ENCODE measurements around the gene PIGQ.

The PIGQ gene

GRCh38 chr16:628321-629061, 58.7 kb downstream of the PIGQ start:
- DNase-seq (ENCODE audit: low read depth, low spot score) = no peak

GRCh38 chr16:629185-629832, 59.5 kb downstream of the PIGQ start:
- DNase-seq (ENCODE audit: low read depth, low spot score) = no peak

DNA sequence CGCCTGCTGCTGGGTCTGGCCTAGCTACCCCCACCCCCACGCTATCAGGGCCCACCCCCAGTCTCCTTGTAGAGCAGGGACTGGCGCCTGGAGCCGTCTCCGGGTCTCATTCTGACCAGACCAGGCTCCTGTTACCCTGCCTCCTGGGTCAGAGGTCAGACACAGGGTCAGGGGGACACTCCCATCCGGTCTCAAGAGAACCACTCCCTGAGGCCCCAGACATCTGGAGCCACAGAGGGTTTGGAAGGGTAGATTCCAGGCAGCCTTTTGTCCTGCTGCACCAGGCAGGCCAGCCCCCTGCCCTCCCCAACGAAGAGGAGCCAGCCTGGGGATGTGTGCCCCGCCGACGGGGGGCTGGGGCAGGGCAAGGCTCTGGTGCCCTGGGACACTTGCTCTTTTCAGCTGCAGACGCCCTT, 60.1 kb downstream of the PIGQ start:
- DNase-seq (ENCODE audit: low read depth, low spot score) = no peak

- DNase-seq (ENCODE audit: low read depth, low spot score) = no peak
Measured at GRCh38 chr16:630249-630814, 60.6 kb downstream of the PIGQ start.

DNA sequence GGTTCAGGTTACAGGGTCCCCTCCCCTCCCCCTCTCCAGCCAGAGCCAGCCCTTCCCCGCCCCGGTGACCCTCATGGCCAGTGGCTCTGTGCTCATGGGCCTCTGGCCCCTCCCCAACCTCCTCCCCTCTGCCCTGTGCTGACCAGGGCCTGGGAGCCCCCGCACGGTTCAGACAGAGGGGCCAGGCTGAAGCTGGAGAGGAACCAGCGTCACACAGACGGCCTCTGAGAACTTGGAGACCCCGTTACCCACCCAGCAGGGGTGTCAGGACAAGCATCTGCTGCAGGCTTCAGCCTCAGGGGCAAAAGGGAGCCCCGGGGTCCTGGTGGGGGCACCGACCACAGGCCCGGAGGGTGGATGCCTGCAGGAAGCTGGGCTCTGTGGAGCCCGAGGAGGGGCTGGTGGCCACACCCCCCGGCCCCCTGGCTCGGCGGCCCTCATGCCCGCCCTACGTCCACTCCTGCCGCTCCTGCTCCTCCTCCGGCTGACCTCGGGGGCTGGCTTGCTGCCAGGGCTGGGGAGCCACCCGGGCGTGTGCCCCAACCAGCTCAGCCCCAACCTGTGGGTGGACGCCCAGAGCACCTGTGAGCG, 61.1 kb downstream of the PIGQ start, which contains the start of gene WFIKKN1:
Gene WFIKKN1 (plus strand): TSS at position 171 of the 591 bp plus-strand sequence. CDS start 269 bp downstream, at position 440.
- DNase-seq (ENCODE audit: low read depth, low spot score) = no peak

DNA sequence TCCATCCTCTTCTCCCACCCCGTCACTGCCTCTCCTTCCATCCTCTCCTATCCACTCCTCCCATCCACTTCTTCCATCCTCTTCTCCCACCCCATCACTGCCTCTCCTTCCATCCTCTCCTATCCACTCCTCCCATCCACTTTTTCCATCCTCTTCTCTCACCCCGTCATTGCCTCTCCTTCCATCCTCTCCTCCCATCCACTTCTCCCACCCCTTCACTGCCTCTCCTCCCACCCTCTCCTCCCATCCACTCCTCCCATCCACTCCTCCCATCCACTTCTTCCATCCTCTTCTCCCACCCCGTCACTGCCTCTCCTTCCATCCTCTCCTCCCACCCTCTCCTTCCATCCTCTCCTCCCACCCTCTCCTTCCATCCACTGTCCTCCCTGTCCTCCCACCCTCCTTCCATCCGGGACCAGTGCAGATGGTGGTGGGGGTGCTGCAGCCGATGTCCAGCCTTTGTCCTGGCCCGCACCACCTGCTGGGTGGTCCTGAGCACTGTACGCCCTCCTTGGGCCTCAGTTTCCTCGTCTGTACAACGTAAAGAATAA, 62.1 kb downstream of the PIGQ start:
- DNase-seq (ENCODE audit: low read depth, low spot score) = no peak

DNA sequence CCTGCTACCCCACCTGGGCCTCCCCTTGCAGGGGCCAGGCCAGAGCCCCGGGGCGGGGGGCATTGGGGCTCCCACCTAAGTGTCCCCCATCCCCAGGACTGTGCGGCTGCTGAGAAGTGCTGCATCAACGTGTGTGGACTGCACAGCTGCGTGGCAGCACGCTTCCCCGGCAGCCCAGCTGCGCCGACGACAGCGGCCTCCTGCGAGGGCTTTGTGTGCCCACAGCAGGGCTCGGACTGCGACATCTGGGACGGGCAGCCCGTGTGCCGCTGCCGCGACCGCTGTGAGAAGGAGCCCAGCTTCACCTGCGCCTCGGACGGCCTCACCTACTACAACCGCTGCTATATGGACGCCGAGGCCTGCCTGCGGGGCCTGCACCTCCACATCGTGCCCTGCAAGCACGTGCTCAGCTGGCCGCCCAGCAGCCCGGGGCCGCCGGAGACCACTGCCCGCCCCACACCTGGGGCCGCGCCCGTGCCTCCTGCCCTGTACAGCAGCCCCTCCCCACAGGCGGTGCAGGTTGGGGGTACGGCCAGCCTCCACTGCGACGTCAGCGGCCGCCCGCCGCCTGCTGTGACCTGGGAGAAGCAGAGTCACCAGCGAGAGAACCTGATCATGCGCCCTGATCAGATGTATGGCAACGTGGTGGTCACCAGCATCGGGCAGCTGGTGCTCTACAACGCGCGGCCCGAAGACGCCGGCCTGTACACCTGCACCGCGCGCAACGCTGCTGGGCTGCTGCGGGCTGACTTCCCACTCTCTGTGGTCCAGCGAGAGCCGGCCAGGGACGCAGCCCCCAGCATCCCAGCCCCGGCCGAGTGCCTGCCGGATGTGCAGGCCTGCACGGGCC, 62.9 kb downstream of the PIGQ start:
- DNase-seq (ENCODE audit: low read depth, low spot score) = no peak

DNA sequence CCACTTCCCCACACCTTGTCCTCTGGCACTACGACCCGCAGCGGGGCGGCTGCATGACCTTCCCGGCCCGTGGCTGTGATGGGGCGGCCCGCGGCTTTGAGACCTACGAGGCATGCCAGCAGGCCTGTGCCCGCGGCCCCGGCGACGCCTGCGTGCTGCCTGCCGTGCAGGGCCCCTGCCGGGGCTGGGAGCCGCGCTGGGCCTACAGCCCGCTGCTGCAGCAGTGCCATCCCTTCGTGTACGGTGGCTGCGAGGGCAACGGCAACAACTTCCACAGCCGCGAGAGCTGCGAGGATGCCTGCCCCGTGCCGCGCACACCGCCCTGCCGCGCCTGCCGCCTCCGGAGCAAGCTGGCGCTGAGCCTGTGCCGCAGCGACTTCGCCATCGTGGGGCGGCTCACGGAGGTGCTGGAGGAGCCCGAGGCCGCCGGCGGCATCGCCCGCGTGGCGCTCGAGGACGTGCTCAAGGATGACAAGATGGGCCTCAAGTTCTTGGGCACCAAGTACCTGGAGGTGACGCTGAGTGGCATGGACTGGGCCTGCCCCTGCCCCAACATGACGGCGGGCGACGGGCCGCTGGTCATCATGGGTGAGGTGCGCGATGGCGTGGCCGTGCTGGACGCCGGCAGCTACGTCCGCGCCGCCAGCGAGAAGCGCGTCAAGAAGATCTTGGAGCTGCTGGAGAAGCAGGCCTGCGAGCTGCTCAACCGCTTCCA, 63.7 kb downstream of the PIGQ start:
- no peak for DNase-seq (ENCODE audit: low read depth, low spot score)

All from iPS DF 19.7 (cell line).